Measurements from ENCODE around the gene HMGN2. TPM values are rescaled to one million over a fixed set of nuclear protein-coding genes. Genes with fewer than 3 reads are reported as not detected.

HMGN2 gene
- 1,237 TPM for polyA plus RNA-seq (2012; ENCODE audit: insufficient read depth, insufficient read length)

DNA sequence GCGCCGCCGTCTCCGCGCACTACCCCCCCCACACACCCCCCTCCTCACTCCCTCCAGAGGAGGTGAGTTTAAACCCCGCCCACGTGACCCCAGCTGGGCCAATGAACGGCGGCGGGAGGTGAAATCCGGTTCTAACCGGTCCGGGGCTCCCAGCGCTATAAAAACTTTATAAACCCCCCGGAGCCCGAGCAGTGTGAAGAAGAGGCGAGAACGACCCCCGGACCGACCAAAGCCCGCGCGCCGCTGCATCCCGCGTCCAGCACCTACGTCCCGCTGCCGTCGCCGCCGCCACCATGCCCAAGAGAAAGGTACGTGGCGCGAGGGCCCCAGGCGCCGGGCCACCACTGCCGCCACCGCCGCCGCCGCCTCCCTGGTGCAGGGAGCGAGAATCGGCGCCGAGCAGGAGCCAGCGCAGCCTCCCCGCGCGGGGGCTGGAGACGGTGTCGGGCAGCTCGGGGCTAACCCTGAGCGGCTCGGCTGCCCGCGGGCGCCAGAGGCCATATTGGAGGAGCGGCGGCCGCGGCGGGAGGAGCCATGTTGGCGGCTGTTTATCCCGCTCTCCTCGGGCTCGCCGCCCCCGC is at the start of gene HMGN2:
Gene HMGN2 (plus strand): TSS at position 121 of the 581 bp plus-strand sequence. CDS start 173 bp downstream, at position 294.
- peak within 1 kb of the TSS; percentile 71 for H3K4me3 ChIP-seq (ENCODE audit: low read length)

DNA sequence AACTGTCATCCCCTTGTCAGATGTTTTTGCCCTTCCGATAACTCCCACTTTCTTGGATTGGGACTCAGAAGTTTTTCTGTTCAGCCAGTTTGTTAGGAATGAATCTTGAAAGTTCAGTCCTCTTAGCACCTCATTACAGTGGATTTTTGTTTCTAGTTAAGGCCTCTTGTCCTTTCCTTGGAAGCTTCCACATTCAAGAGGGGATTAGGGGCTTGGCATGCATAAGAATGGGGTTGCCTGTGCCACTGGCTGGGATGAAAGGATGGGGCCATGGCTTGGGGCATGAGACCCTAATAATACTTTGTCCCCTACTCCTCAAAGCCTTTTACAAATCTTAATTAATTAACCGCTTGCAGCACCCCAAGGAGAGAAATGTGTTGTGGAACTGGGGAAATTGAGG is 42.5 kb upstream of the HMGN2 start:
- no peak overlapping the region for H3K4me3 ChIP-seq (ENCODE audit: low read length)
- no peak for DNase-seq (ENCODE audit: low read depth, low spot score)

More for the DNA sequence above, at the start of gene HMGN2:
- DNase-seq (ENCODE audit: low read depth, low spot score): peak; percentile 92

DNA sequence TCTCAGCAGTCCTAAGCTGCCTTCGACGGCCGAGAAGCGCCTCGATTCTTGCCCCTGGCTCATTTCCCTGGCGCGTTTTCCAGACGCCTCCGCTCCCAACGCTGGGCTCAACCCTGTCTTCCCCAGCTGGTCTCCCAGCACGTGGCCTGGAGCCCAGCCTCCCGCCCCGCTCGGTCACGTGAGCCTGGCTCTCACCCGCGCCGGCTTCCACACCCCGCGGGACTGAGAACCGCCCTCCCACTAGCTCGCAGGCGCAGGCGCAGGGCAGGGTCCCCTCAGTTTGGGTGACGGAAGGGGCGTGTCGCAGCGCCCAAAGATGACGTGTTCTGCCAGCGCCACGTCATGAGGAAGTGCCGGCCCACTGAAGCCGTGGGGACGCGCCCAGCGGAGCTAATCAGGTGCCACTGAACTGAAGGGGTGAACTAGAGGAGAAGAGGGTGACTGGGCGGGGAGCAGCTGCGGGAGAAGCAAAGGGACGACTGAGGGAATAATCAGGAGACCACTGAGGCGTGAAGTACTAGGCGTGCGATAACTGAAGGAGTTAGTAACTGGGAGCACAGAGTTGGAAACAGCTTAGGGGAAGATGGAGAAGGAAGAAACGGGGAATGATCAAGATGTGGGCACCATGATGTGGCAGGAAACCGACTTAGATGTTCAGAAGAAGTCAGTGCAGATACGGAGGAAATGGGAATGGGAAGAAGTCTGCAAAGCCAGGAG is 40.1 kb upstream of the HMGN2 start, which contains the start of gene DHDDS:
Gene DHDDS (plus strand): TSS at position 343 of the 717 bp plus-strand sequence. CDS start 625 bp downstream, outside the sequence.
- peak within 1 kb of the TSS; percentile 100 for H3K4me3 ChIP-seq (ENCODE audit: low read length)
- peak; percentile 95 for DNase-seq (ENCODE audit: low read depth, low spot score)

DNA sequence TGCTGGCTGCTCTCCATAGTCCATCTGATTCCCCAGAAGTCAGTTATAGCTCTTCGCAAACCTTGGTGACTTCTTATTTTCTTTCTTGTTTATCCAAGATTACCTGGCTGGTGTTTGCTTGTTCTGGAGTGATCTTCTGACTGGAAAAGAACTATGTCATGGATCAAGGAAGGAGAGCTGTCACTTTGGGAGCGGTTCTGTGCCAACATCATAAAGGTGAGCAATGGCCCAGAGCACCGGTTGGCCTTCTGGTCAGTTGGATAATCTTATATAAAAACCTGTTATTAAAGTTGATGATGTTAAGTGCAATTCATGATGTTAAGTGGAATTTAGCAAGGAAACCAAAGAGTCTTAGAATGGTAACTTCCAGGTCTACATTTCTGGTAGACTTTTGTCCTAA is 39.4 kb upstream of the HMGN2 start:
- DNase-seq (ENCODE audit: low read depth, low spot score): no peak
- H3K4me3 ChIP-seq (ENCODE audit: low read length): peak overlapping the region; percentile 100

DNA sequence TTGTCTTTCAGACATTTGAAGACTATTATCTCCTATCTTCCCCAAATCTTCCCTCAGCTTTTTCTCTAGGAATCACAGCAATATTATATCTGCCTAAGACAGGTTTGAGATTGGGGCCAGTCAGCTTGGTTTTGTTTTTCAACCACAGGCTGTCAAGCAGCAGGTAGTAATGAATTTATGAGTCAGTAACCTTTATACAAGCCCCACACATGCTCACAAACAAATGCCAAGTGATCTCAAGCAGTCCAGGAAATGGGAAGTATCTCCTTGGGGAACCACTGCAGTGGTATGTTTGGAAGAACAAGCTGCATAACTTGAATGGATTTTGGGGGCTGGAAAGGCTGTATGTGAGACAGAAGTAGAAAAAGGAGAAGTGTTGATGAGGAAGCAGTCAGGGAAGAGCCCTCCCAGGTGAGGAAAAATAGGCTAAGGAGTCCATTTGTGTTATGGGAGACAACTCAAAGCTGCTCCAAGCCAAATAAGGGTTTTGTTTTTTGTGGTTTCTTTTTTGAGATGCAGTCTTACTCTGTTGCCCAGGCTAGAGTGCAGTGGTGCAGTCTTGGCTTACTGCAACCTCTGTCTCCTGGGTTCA is 38.0 kb upstream of the HMGN2 start:
- H3K4me3 ChIP-seq (ENCODE audit: low read length): no peak overlapping the region
- DNase-seq (ENCODE audit: low read depth, low spot score): no peak

DNA sequence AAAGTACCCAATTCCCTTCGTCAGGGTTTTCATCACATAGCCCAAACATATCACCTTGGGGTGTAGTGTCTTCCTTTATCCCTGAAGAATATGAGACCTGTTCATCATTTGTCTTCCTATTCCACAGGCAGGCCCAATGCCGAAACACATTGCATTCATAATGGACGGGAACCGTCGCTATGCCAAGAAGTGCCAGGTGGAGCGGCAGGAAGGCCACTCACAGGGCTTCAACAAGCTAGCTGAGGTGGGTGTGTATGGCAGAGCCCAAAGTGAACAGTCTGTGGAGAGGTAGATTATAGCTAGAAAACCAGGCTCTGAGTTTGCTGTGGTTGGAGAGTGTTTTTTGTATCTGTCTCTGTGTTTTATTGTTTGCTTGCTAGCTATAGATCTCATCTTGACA is 34.2 kb upstream of the HMGN2 start:
- no peak for DNase-seq (ENCODE audit: low read depth, low spot score)
- H3K4me3 ChIP-seq (ENCODE audit: low read length): no peak overlapping the region

DNA sequence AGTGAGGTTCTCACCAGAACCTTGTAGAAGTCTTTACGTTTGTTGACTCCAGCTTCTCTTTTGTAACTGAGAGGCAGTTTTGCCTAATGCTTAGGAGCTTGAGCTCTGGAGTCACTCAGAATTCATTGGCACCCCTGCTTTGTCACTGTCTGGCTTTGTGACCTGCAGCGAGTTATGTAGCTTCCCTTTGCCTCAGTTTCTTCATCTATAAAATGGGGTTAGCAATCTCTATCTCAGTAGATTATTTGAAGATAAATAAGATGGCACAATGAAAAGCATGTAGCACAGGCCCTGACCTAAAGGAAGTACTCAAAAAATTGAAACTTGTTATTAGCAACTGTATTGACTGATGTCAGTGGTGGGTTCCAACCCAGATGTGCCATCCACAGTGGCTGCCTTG is 32.0 kb upstream of the HMGN2 start:
- DNase-seq (ENCODE audit: low read depth, low spot score): no peak
- H3K4me3 ChIP-seq (ENCODE audit: low read length): no peak overlapping the region

DNA sequence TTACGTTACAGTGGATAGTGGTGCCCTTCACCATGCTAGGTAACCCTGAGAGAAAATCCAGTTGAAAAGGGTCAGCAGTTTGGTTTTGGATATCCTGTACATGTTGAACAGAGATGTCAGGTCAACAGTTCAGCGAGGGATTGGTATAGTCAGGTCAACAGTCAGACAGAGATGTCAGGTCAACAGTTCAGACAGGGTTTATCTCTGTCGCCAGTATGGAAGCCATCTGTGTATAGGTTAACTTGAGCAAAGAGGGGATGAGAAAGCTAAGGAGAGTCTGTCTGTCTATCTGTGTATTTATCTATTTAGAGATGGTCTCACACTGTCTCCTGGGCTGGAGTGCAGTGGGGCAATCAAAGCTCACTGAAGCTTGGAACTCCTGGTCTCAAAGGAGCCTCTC is 22.4 kb upstream of the HMGN2 start:
- no peak for DNase-seq (ENCODE audit: low read depth, low spot score)
- H3K4me3 ChIP-seq (ENCODE audit: low read length): no peak overlapping the region

DNA sequence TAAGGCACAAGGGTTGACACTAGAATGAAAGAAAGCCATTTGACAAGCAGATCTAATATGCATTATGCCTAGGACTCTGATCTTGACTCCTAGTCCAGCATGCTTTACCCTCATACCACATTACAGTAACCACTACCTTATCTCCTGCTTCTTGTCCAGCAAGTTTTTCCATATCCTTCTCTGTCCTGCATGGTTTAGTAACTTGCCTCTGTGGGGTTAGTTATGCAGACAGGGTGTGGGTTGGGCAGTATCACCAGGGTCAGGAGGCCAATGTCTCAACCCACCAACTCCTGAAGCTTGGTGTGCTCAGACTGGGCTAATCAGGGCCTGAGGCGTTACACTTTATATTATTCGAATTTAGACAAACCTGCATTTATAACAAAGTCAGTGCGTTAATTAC is 21.3 kb upstream of the HMGN2 start:
- H3K4me3 ChIP-seq (ENCODE audit: low read length): no peak overlapping the region

DNA sequence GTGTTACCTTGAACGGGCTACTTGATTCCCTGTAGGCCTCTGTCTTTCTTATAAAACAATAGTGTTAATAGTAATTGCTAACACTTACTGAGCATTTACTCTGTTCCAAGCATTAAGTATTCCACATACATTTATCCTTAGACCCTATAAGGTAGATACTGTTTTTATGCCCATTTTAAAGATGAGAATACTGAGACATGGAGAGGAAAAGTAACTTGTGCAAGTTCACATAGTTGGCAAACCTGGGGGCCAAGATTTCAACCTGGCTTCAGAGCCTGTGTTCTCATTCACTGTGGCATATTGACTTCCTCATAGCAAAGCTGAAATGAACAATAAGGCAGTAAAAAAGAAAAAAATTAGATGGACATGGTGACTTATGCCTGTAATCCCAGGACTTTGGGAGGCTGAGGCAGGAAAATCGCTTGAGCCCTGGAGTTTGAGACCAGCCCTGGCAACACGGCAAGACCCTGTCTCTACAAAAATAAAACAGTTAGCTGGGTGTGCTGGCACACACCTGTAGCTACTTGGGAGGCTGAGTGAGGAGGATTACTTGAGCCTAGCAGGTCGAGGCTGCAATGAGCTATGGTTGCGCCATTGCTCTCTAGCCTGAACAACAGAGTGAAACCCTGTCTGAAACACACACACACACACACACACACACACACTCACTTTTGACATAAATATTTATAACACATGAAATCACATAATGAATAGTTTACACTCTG is 19.6 kb upstream of the HMGN2 start:
- H3K4me3 ChIP-seq (ENCODE audit: low read length): no peak overlapping the region
- DNase-seq (ENCODE audit: low read depth, low spot score): no peak

More for the DNA sequence above, 21.3 kb upstream of the HMGN2 start:
- DNase-seq (ENCODE audit: low read depth, low spot score): no peak

DNA sequence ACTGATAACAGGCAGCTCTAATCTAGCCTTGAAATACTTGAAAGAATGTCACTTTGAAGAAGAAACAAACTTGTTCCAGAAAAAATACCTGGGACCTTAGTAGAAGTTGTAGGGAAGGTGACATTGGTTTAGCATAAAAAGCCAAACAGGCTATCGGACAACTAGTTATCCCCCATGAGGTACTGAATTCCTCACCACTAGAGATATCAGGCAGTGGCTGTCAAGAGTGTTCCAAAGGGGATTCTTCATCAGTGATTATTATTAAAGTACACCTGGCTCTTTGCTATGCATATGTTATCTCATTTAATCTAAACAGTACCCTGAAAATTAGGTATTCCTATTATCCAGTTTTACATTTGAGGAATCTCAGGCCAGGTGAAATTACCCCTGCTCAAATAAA is 13.1 kb upstream of the HMGN2 start:
- H3K4me3 ChIP-seq (ENCODE audit: low read length): no peak overlapping the region
- DNase-seq (ENCODE audit: low read depth, low spot score): no peak

DNA sequence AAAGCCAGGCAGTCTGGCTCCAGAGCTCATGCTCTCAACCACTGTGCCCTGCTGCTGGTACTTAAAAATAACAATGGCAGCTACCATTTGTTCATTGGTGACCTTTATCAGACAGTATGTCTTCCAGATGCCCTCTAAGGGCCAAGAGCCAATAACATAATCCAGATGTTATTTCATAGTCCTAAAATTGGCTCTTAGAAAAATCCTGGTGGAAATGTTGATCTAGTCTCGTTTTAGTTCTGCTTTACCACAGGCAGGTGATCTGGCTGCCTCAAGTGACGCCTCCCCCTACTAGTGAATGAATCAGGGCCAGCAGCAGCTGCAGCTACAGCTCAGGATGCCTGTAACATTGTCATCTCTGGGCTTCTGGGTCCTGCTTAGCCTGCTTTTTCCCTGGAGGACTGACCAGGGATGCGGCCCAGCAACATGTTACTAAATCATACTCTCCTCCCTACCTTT is 12.6 kb upstream of the HMGN2 start:
- no peak overlapping the region for H3K4me3 ChIP-seq (ENCODE audit: low read length)
- no peak for DNase-seq (ENCODE audit: low read depth, low spot score)

DNA sequence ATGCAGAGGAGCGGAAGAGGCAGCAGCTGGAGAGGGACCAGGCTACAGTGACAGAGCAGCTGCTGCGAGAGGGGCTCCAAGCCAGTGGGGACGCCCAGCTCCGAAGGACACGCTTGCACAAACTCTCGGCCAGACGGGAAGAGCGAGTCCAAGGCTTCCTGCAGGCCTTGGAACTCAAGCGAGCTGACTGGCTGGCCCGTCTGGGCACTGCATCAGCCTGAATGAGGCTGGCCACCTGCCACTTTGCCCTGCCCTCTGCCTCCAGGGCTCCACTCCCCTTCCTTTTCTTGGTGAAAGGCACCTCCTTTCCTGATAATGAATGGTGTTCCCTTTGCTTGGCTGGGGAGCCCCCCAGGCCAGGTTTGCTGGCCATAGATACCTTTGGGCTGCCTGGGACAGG is 3.3 kb upstream of the HMGN2 start:
- H3K4me3 ChIP-seq (ENCODE audit: low read length): no peak overlapping the region
- no peak for DNase-seq (ENCODE audit: low read depth, low spot score)

DNA sequence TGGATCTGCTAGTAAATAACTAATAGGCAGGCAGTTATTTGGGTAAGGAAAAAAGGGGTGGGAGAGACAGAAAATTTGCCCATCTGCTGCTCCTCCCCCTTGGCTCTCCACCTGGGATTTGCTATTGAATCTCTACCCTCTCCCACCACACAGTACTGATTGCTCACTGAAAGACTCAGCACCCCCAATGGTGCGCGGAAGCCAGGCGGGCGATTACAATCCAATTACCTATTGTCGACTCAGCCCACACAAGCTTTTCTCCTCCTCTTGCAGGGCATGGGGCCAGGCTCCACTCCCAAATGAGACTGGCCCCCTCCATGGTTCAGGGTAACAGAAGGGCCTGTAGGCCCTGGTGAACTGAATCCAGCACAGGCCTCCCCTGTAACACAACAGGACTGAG is 2.7 kb upstream of the HMGN2 start:
- no peak for DNase-seq (ENCODE audit: low read depth, low spot score)
- H3K4me3 ChIP-seq (ENCODE audit: low read length): no peak overlapping the region

DNA sequence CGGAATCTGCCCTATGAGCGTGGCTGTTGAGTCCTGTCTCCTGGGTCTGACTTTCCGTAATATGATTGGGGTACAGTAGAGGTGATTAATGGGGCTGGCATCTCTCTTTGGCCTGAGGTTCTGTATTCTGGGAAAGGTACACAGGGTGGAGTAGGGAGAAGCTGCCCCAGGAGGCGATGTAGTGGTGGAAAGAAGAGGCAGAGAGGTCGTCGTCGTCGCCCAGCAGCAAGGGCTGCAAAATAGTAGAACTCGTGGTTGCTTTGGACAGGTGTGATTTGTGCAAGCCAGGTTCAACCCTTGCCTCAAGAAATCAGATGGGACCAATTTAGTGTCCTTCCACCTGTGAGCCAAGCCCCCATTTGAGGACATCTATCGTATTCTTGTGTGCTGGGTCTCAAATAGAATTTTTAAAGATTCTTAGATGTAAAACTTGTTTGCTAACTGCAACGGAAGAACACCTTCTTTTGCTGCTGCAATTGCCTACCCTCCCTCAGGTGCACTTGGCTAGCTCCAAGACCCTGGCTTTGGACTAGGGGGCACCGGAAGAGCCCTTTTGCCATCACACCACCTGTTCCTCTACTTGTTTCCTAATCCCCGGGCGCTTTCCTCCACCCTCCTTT is 1.3 kb upstream of the HMGN2 start:
- DNase-seq (ENCODE audit: low read depth, low spot score): no peak

DNA sequence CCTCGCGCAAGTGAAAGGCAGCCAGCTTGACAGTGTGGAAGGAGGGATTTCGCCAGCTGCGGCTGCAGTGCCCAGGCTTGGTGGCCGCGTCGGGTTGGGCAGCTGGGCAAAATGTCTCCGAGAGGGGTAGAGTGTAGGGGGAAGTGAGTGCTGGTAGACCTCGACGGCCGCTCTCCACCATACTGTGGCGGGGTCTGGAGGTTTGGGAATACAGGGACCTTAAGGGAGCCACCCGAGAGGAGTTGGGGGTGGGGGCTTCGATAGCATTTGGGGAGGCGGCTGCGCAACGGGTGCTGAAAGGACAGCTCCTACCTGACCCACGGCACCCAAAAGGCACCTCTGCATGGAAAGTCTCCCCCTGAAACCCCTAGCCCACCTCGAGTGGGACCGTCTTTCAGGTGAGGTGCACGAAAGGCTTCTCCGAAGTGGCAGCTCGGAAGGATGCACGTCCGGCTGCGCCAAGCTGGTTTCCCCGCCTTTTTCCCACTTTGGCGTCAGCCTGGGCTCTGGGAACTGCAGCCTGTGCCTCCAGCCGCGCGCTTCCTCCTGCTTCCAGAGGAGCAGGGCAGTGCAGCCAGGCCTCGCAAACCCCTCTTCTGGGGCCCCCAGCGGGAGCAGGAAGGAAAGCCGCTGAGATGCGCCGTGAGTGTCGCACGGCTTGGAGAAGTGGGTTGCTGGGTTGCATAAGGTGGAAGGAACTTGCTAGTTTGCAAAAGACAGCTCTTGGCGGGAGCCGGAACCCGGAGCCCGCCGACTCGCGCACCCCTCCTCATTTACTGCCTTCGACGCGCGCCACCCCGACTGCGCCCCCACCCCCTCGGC is 531 bp upstream of the HMGN2 start:
- no peak for DNase-seq (ENCODE audit: low read depth, low spot score)
- H3K4me3 ChIP-seq (ENCODE audit: low read length): peak overlapping the region; percentile 71

More for the DNA sequence above, 1.3 kb upstream of the HMGN2 start:
- peak overlapping the region; percentile 71 for H3K4me3 ChIP-seq (ENCODE audit: low read length)

DNA sequence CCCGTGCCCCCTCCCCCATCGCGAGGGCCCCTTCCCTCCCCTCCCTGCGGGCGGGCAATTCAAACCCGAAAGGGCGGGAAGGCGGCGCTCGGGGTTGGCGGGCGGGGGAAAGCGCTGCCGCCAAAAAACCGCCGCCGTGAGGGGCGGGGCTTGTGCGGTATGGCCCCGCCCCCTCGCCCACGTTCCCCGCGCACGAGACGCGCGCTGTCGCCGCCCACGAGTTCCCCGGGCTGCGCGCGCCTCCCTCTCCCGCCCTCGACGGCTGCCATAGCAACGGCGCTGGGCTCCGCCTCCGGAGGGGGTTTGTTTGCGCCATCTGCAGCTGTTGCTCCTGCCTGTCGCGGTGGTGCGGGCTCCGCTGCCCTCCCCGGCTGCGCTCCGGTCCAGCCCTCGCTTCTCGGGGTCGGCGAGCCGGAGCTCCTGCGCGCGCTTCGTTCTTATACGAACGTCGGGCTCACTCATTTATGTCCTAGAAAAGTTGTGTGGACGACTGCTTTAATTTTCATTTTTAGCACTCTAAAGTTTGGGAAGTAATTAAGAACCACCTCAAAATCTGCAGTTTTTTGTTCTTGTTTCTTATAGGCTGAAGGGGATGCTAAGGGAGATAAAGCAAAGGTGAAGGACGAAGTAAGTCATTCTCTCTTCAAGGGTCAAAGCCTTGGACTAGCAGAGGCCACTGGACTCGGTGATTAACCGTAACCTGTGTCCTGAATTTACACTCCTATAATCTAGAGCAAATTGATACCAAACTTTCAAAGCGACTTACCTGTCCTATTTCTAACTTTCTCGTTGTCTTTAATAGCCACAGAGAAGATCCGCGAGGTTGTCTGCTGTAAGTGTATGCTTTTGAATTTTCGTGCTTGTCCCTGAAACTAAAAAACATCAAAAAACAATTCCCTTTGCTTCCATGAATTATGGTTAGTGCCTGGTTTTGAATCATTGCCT is 933 bp downstream of the HMGN2 start:
- H3K4me3 ChIP-seq (ENCODE audit: low read length): peak overlapping the region; percentile 71
- peak; percentile 88 for DNase-seq (ENCODE audit: low read depth, low spot score)
